Panc1 (cell line): ENCODE data around the gene PPHLN1. TPM values are rescaled to one million over a fixed set of nuclear protein-coding genes. Genes with fewer than 3 reads are reported as not detected.
A peak's percentile ranks its signal among the peaks of the same experiment; 100 is the strongest.
"Not testable (repeated sequence)": the region's sequence is repeated elsewhere in the genome, so short reads cannot be mapped to it uniquely, and the experiment has no call there.

Source experiments
- ATAC-seq: fragments of 200-7000 bp; cut with Tn5 transposase; 2 replicates; pipeline ENCODE4 v1.9.1; 2020; ENCODE audit warnings: mild to moderate bottlenecking, moderate library complexity
- BruUV-seq: library from RNA; stranded (reverse); fragments of 400-500 nt; replicated peaks from 2 replicates; lab custom pipeline; 2021; lab: Mats Ljungman, UMichigan
- CTCF ChIA-PET: fragments of 300-600 bp; sonication (Branson Sonifier 250); formaldehyde crosslinking; loops from one replicate; lab custom pipeline; 2022; ENCODE audit warnings: antibody characterized with exemption; lab: Charles Lee
- POLR2A ChIA-PET: fragments of 300-600 bp; sonication (Branson Sonifier 250); formaldehyde crosslinking; loops from one replicate; lab custom pipeline; 2022; ENCODE audit warnings: antibody characterized with exemption; lab: Charles Lee
- DNase-seq: peaks from one replicate; pipeline ENCODE4 v3.0.0-alpha.2; 2010; ENCODE audit warnings: low read depth, low spot score
- H3K27ac ChIP-seq: 2 replicates; pipeline ENCODE4 v1.5.1; 2011; ENCODE audit warnings: mild to moderate bottlenecking, low read length, inconsistent platforms
- H3K27me3 ChIP-seq: fragments of 200-500 bp; sonication (Bioruptor generic); 2 replicates; pipeline ENCODE4 v1.6.0; 2014; ENCODE audit warnings: low read length, inconsistent platforms; ENCODE audit not compliant: control insufficient read depth, insufficient read depth
- H3K36me3 ChIP-seq: fragments of 200-500 bp; sonication (Bioruptor generic); 2 replicates; pipeline ENCODE4 v1.5.1; 2014; ENCODE audit warnings: inconsistent platforms, mild to moderate bottlenecking, low read length, moderate library complexity; ENCODE audit not compliant: control insufficient read depth, insufficient read depth
- H3K4me1 ChIP-seq: 2 replicates; pipeline ENCODE4 v1.5.1; 2011; ENCODE audit warnings: inconsistent platforms, mild to moderate bottlenecking, low read length, moderate library complexity; ENCODE audit not compliant: control insufficient read depth, insufficient read depth
- H3K4me3 ChIP-seq, 2 experiments: 2 replicates each; pipeline ENCODE4 v1.5.1; 2011 to 2012; ENCODE audit warnings: low read depth in 2 of 2, low read length in 2 of 2, mild to moderate bottlenecking in 2 of 2, inconsistent platforms in 1 of 2, moderate library complexity in 1 of 2
- H3K9me3 ChIP-seq: fragments of 200-500 bp; sonication (Bioruptor generic); 2 replicates; pipeline ENCODE4 v1.5.1; 2014; ENCODE audit warnings: low read depth, mild to moderate bottlenecking, inconsistent platforms, low read length, moderate library complexity; ENCODE audit not compliant: control insufficient read depth, insufficient read depth
- POLR2AphosphoS5 ChIP-seq: IDR thresholded peaks from 2 replicates; pipeline ENCODE4 v1.6.1; 2012; ENCODE audit warnings: mild to moderate bottlenecking, low read depth, low read length, moderate library complexity
- SIN3A ChIP-seq: IDR thresholded peaks from 2 replicates; pipeline ENCODE4 v1.6.1; 2012; ENCODE audit warnings: low read depth, mild to moderate bottlenecking, low read length, moderate library complexity, borderline replicate concordance; ENCODE audit not compliant: insufficient read depth
- TCF7L2 ChIP-seq: IDR thresholded peaks from 2 replicates; pipeline ENCODE4 v1.6.1; 2011; ENCODE audit warnings: mild to moderate bottlenecking, low read depth, low read length, inconsistent platforms
- in situ Hi-C: cut with HindIII; loops from 2 replicates; pipeline ENCODE4 v1.10.0; 2016; ENCODE audit warnings: low sequenced_read_pairs, low pct_unique_long_range_greater_than_20kb
- intact Hi-C: fragments of 100-400 bp; cut with micrococcal nuclease; formaldehyde crosslinking; loops from one replicate; pipeline ENCODE4 v1.10.0; 2022; ENCODE audit not compliant: unreplicated experiment
- total RNA-seq: library from RNA; stranded (reverse); gene quantifications from one replicate; pipeline ENCODE4 v1.2.1, GENCODE V29; 2021; ENCODE audit not compliant: unreplicated experiment
- TF ChIP-seq, protein P1 (sequence below): fragments of 450-650 bp; IDR thresholded peaks from 2 replicates; pipeline ENCODE4 v1.5.1; 2017; ENCODE audit warnings: mild to moderate bottlenecking

The PPHLN1 gene
- total RNA-seq, 1 experiment from 2014 or later, result 56.5 TPM

DNA sequence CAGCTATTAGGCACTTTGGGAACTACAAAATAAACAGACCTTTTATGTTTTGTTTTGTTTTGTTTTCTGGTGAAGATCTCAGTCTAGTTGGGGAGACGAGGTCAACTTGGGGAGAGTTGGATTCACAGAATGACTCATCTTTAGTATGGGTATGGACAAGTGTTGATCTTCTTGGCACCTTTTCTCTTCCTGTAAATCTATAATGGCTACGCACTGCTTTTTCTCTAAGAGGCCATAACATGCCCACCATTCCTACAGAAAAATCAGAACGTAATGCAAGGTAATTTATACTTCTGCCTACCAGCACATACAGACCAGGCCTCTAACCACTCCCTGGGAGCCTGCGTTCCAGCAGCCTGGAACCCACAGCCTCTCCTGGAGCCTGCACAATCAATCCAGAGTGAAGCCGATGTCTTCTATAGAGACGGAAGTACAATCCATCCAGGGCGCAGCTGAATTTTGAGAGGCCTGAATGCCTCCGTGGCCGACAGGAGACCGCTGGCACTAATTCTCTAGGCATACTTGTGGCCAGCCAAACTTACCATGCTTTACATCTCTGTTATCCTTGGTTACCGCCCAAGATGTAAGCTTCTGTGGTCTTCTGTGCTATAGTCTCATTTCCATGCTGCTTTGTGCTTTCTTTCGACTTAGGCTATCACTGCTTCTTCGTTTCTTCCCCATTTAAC, 717 bp downstream of the PPHLN1 start:
- TF ChIP-seq POLR2AphosphoS5, result no peak
- TF ChIP-seq SIN3A, result no peak
- ATAC-seq, result peak; percentile 8; the same call in 1 of the 2 replicates
- BruUV-seq, result TSS peak; percentile 87
- POLR2A ChIA-PET, result interaction anchor here (0.5 kb wide), 1 partner anchor 1689 kb away, joined by 4 read pairs; no protein-coding TSS in a partner anchor
- Histone ChIP-seq H3K36me3 (peaks cover 14% of the 10 kb centered on the region), H3K4me3 (peak overlapping the region; percentile 91 to 99), H3K27ac (peak overlapping the region; percentile 97), H3K27me3 (no peaks in the 10 kb centered on the region), H3K9me3 (no peaks in the 10 kb centered on the region), H3K4me1 (peaks cover 19% of the 10 kb centered on the region)
- in situ Hi-C loops (no loop called here), intact Hi-C loops (no loop called here)
- DNase-seq, result no peak
- CTCF ChIA-PET, result no interaction called here

DNA sequence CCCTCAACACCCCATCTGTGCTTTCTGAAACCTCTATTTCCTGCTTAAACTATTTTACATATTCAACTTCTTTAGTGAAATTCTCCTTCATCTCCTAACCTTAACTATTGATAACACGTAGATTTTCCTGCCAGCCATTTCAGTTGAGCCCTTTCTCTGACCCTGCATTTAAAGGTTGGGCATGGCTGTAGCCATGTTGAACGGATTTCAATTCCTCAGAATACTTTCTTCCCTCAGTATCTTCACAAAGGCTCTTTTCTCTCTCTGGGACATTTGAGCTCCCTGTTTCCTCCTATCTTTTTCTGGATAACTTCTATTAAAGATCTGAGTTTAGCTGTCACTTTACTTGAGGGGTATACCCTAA, 1.2 kb downstream of the PPHLN1 start:
- peak overlapping the region; percentile 97 for H3K27ac ChIP-seq
- peaks cover 19% of the 10 kb centered on the region for H3K4me1 ChIP-seq
- H3K9me3 ChIP-seq, result no peaks in the 10 kb centered on the region
- ATAC-seq (no peak), DNase-seq (no peak)
- CTCF ChIA-PET, result no interaction called here
- no peaks in the 10 kb centered on the region for H3K27me3 ChIP-seq
- intact Hi-C loops (no loop called here), in situ Hi-C loops (no loop called here)
- H3K36me3 ChIP-seq, result peaks cover 9% of the 10 kb centered on the region
- BruUV-seq, result no TSS peak
- TF ChIP-seq TCF7L2, result no peak
- no peak for TF ChIP-seq SIN3A
- peak overlapping the region; percentile 91 to 99 for H3K4me3 ChIP-seq
- POLR2A ChIA-PET, result interaction anchor here (0.6 kb wide), 1 partner anchor 118 kb away, joined by 4 read pairs; no protein-coding TSS in a partner anchor

DNA sequence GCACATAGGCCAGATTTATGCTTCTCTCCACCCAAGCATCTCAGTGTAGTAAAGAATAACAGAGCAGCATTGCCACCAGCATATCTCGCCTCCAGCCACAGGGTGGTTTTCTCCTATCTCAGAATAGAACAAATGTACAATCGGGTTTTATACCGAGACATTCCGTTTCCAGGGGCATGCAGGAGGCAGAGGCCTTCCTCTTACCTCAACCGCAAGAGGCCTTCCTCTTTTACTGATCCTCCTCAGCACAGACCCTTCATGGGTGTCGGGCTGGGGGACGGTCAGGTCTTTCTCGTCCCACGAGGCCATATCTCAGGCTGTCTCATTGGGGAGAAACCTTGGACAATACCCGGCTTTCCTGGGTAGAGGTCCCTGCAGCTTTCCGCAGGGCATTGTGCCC, 4.1 kb downstream of the PPHLN1 start:
- BruUV-seq, H3K27me3 ChIP-seq, CTCF ChIA-PET, DNase-seq, H3K36me3 ChIP-seq, ATAC-seq, H3K9me3 ChIP-seq, POLR2A ChIA-PET, H3K4me3 ChIP-seq, H3K27ac ChIP-seq, in situ Hi-C loops: not testable (repeated sequence)
- intact Hi-C loops, result loop anchor here (5.0 kb wide), 2 partner anchors 183 to 203 kb away; no protein-coding TSS in a partner anchor
- peaks cover 13% of the 10 kb centered on the region for H3K4me1 ChIP-seq

DNA sequence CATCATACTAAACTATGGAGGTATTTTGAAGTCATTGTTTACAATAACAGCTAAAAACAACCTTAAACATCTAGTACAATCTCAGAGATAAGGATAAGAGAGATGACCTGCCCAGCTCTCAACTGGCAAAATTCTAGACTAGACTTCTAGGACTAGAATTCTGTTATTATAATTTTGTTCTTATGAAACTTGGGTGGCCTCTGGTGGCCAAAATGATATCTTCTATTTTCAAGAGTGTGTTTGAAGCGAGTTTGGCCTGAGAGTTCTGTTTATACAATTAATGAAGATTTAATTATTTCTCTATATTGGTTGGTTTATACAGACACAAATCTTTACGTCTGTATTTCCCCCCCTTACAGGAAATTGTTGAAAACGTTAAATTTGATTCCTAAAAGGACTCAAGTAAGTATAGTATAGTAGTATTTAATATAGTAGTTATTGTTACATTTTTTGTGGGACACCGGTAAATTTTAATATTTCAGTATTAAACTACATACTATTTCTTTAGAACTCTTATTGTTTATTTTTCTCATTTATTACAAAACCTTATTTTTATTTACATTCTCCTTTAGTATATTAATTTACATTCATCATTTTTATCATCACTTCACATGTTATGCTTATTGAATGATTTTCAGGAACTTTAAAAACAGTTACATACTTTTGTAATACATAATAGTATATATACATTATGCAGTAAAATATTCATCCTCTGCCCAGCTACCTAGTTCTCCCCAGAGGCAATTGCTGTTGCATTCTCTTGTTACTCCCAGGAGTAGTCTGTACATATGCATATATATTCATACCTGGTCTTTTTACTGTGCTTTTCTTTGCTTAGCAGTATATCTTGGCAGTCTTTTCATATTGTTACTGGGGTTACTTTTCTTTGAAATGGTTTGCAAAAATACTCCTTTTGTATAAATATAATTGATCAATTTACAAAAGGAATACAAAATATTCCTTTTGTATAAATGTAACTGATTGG, 6.6 kb downstream of the PPHLN1 start:
- H3K4me1 ChIP-seq, result peaks cover 5% of the 10 kb centered on the region
- intact Hi-C loops, result loop anchor here (5.0 kb wide), 2 partner anchors 185 to 205 kb away; no protein-coding TSS in a partner anchor
- H3K27me3 ChIP-seq, result no peaks in the 10 kb centered on the region
- BruUV-seq, result no TSS peak
- H3K4me3 ChIP-seq, result no peak overlapping the region
- ChIA-PET POLR2A (no interaction called here), CTCF (interaction anchor here (0.6 to 0.8 kb wide), 5 partner anchors 93 to 204 kb away, joined by 3 read pairs; no protein-coding TSS in a partner anchor)
- ATAC-seq, result peak; percentile 86
- DNase-seq, result no peak
- no peak overlapping the region for H3K27ac ChIP-seq
- no peaks in the 10 kb centered on the region for H3K9me3 ChIP-seq
- peaks cover 7% of the 10 kb centered on the region; the same call in 1 of the 2 replicates for H3K36me3 ChIP-seq
- no peak for TF ChIP-seq SIN3A
- TF ChIP-seq, protein P1, sequence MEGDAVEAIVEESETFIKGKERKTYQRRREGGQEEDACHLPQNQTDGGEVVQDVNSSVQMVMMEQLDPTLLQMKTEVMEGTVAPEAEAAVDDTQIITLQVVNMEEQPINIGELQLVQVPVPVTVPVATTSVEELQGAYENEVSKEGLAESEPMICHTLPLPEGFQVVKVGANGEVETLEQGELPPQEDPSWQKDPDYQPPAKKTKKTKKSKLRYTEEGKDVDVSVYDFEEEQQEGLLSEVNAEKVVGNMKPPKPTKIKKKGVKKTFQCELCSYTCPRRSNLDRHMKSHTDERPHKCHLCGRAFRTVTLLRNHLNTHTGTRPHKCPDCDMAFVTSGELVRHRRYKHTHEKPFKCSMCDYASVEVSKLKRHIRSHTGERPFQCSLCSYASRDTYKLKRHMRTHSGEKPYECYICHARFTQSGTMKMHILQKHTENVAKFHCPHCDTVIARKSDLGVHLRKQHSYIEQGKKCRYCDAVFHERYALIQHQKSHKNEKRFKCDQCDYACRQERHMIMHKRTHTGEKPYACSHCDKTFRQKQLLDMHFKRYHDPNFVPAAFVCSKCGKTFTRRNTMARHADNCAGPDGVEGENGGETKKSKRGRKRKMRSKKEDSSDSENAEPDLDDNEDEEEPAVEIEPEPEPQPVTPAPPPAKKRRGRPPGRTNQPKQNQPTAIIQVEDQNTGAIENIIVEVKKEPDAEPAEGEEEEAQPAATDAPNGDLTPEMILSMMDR, result peak; percentile 72; the same call in 1 of the 2 replicates
- in situ Hi-C loops, result no loop called here
